Melanocyte of skin (primary cell): Measurements from ENCODE around the gene PPBP. TPM values are rescaled to one million over a fixed set of nuclear protein-coding genes. Genes with fewer than 3 reads are reported as not detected.

ENCODE experiments used
- small RNA-seq, 2 donors: library from RNA; depleted of rRNA; stranded (forward); fragments of <200 nt; gene quantifications; one replicate each; pipeline ENCODE3, GENCODE V24; 2012
- total RNA-seq, 2 donors: library from RNA; depleted of rRNA; stranded (reverse); fragments of >200 nt; gene quantifications; 2 replicates each; pipeline ENCODE4 v1.2.3, GENCODE V29; 2012

PPBP gene, protein sequence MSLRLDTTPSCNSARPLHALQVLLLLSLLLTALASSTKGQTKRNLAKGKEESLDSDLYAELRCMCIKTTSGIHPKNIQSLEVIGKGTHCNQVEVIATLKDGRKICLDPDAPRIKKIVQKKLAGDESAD
- not detected for total RNA-seq

DNA sequence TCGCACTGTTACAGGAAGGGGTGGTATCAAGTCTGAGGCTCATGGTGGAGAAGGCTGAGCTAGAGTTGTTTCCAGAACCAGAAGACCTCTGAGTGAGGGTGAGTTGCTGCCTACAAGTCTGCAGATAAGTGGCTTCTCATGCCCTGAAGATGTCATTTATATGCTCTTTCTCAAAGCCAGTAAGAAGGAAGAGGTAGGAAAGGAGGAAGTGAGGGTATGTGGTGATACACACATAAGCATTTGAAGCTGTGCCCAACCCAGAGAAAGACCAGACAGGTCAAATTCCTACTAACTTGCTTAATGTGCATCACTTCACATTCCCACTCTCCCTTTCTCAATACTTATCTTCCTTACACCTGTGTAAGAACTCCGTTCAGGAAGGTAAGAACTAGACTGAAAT lies at the start of gene PPBP:
PPBP (minus strand) TSS at position 130 of the 400 bp plus-strand sequence; CDS start at position 43, 87 bp downstream.

DNA sequence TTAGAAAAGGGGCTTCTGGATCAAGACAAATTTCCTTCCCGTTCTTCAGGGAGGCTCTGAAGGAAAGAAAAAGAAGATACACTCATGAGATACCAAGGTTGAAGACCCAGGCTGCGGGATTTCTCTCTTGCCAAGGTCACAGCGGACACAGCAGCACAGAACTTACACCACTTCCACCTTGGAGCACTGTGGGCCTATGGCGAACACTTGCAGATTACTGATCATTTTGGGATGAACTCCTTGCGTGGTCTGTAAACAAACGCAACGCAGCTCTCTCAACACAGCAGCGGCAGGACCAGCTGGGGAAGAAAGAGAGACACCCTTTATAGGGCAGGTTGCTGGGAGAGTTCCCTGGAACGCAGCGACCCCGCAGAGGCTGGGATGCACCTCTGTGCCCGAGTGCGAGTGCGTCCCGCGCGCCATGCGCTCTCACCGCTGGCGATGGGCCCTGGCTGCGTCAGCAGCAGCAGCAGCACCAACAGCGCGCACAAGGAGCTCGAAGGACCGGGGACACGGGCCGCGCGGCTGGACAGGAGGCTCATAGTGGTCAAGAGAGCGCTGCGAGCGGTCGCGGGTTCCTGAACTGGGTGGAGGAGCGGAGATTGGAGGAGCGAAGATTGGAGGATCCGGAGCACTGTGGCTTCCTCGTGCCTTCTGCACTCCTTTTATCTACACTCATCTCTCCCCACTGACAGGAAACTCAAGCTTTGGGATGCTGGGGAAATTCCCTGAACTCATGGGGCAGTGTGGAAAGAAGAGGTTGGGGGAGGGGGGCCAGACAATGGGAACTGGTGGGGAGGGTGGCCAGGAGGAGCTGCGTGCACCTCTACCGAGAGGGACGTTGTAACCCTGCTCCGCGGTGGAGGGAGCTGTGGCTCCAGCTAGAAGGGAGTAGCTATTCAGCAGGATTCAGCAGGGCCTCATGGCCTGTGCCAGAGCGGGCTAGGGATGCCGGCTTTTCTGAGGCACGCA lies 10.3 kb upstream of the PPBP start, which contains the start of gene CXCL5:
CXCL5 (minus strand) TSS at position 638 of the 972 bp plus-strand sequence; CDS start at position 542, 96 bp downstream.

Small RNAs within 50 kb of the gene (small RNA-seq; reads per million reads assigned to genes)
- gene RN7SL218P: 0 reads per million in 2 donors

Other genes starting within 250 kb of the PPBP start
- gene CXCL8, start 247.6 kb downstream of the PPBP start, total RNA-seq: 100 to 1,000 TPM in 1 of 2 donors, 10 to 100 TPM in 1; 27.6 to 115 TPM
- gene CXCL6, start 151.5 kb downstream of the PPBP start, total RNA-seq: 10 to 100 TPM in 1 of 2 donors, 1 to 10 TPM in 1; 3.0 to 23.7 TPM
- not detected for gene PF4V1, start 134.9 kb downstream of the PPBP start, total RNA-seq
- gene CXCL1, start 118.8 kb downstream of the PPBP start, total RNA-seq: 1,000 to 10,000 TPM in 1 of 2 donors, 100 to 1,000 TPM in 1; 174 to 1,041 TPM
- gene PF4, start 6.2 kb downstream of the PPBP start, total RNA-seq: under 1 TPM in 1 of 2 donors, not detected in 1; 1.00 TPM
- gene CXCL5, start 10.5 kb upstream of the PPBP start, total RNA-seq: 100 to 1,000 TPM in 1 of 2 donors, 10 to 100 TPM in 1; 97.6 to 412 TPM
- 10 to 100 TPM in 1 of 2 donors, 1 to 10 TPM in 1; 8.3 to 23.7 TPM for gene CXCL3, start 50.5 kb upstream of the PPBP start, total RNA-seq
- 100 to 1,000 TPM in 1 of 2 donors, 1 to 10 TPM in 1; 4.3 to 109 TPM for gene CXCL2, start 111.0 kb upstream of the PPBP start, total RNA-seq
- 10 to 100 TPM; 12.3 to 16.2 TPM for gene MTHFD2L, start 169.9 kb upstream of the PPBP start, total RNA-seq